A172 (cell line): ENCODE measurements around the gene KCNG4. TPM values are rescaled to one million over a fixed set of nuclear protein-coding genes. Genes with fewer than 3 reads are reported as not detected.

ENCODE experiments used
- DNase-seq: peaks from one replicate; pipeline ENCODE4 v3.0.0-alpha.2; 2015; ENCODE audit warnings: low spot score
- total RNA-seq: library from RNA; depleted of rRNA; stranded (reverse); fragments of >200 nt; shearing (Covaris generic); gene quantifications from 2 replicates; pipeline ENCODE4 v1.2.3, GENCODE V29; 2014

Gene KCNG4
- total RNA-seq, 1 experiment from 2014 or later: 0.02 TPM

DNA sequence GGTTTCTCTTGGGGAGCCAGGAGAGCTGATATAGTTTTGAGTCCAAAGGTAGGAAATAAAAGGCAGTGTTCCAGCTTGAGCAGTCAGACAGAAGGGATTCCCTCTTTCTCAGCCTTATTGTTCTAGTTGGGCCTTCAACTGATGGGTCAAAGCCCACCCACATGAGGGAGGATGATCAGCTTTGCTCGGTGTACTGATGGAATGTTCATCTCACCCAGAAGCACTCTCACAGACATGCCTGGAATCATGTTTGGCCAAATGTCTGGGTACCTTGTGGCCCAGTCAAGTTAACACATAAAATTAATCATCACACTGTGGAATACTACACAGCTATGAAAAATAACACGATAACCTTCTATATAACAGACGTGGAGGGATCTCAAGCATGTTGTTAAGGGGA lies 23.1 kb upstream of the KCNG4 start:
- DNase-seq: no peak

DNA sequence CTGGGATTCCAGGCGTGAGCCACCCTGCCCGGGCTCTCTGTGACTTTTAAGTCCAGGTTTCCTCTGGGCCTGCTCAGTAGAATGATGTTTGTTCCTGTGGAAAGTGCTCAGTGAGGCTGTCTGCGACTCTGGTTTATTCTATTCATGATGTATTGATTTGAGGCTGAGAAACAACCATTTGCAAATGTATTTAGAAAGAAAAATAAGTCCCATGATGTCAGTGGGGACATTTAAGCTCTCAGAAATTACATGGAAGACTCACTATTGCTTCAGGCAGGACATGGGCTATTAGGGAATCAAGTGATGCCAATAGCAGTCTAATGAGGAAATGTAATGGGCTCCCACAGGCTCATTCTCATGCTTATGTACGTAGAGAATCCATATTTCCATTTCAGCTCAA lies 22.2 kb upstream of the KCNG4 start:
- DNase-seq: no peak

DNA sequence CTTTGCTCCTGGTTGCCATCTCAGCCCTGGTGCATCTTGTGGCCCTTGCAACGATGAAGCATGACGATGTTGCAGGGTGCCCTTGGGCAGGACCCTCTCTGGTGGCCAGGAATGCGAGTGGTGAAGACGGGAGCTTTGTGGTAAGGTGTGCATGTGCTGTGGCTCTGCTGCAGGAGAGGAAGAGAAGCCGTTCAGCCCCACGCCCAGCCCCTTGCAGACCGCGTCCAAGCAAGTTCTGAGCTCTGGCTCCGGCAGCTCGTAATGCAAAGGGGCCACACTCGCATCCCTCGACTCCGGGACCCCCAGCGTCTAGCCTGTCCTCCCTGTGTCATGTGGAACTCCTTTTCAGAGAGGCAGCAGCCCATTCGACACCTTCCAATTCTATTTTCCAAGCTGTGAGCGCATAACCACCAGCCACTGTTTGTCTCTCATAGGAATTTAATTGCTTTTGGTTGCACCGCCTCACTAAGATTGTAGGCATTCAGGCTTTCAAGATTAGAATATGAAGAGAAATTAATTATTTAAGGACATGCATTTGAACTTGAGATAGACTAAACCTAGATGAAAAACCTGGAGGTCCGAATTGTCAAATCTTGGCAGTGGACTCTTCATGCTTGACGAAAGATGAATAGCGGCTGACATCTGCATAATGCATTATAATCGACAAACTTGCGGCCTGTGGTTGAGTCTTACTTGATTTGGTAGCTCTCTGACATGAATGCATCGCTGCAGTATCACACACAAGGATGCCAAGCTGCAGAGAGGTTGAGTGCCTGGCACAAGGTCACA lies 21.1 kb upstream of the KCNG4 start:
- DNase-seq: no peak

DNA sequence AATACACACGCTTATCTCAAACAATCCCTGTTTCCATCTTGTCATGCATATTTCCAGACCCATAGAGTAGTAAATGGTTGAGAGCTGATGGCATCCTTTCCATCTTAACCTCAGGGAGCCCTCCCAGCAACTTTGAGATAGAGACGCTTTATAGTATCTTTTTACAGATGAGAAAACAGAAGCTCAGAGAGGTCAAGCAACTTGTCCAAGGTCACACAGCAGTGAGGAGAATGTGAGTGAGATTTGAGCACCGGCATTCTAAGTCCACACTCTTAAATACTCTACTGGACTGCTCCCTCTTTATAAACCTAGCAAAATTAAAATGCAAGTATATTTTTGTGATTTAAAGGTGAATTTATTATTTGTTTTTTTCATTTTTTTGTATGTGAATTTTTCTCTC lies 19.9 kb upstream of the KCNG4 start:
- DNase-seq: no peak

DNA sequence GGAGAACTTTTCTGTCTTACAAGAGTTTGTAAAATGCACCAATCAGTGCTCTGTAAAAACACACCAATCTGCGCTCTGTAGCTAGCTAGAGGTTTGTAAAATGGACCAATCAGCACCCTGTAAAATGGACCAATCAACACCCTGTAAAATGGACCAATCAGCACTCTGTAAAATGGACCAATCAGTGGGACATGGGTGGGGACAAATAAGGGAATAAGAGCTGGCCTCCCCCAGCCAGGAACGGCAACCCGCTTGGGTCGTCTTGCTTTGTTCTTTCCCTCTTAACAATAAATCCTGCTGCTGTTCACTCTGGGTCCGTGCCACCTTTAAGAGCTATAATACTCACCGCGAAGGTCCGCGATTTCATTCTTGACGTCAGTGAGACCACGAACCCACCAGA lies 18.5 kb upstream of the KCNG4 start:
- DNase-seq: no peak

DNA sequence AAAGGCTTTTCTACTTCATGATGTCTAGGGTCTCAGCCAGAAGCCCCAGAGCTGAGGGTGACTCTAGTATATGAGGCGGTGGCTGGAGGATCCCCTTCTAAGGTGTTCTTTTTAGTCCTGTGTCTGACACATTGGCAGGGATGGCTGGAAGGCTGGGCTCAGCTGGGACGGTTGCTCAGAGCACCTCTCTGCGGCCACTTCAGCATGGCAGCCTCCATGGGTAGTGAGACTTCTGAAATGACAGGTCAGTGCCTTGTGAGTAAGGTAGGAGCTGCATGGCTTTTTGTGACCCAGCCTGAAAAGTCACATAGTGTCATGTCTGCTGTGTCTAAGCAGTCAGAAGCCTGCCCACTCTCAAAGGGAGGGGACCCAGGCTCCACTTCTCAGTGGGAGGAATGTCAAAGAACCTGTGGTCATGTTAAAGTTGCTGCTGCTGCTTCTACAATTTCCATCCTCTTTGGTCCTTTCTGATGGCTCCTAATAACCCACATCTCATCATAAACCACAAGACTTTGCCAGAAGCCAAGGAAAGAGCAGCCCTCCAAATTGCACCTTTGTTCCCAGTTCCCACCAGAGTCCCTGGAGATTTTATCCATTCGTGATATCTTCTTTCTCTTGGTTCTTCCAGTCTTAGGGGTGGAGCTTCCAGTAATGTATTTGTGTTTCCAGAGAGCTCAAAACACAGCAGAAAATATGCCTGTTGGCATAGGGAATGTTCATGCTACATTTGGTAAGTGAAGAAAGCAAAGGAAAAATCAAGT lies 15.4 kb upstream of the KCNG4 start:
- DNase-seq: no peak

DNA sequence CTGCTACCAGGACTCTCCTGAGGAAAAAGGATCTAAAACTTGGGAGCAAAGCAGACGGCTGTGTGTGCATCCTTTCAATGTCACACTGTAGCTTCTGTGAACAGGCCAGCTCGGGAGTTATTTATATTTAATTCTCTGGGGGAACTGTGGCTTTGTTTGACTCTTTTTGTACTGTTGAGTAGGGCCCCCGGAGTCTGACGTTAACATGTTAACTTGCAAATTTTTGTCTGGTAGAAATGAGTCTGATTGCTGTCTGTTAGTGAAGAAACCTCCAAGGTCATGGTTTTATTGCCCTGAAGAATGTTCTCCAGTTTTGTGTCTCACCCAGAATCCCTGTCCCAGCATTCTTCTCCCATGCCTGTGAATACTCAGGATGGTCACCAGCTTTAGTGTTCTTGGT lies 14.2 kb upstream of the KCNG4 start:
- DNase-seq: no peak

DNA sequence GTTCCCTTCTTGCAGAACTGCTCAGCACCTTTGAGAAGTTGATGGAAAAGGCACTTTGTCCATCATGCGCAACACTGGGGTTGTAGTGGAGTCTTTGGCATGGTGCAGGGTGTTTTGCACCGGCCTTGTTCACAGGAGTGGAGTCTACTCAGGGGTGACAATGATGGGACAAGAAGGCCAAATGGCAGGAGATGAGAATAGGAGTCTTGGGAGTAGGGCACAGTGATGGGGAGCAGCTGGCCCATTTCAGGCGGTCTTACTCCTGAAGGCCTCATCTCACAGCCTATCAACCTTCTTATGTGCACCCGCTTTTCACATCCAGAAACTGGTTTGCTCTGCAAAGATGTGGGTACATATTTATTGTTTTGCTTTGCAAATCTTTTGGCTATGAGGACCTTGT lies 13.4 kb upstream of the KCNG4 start:
- no peak for DNase-seq

DNA sequence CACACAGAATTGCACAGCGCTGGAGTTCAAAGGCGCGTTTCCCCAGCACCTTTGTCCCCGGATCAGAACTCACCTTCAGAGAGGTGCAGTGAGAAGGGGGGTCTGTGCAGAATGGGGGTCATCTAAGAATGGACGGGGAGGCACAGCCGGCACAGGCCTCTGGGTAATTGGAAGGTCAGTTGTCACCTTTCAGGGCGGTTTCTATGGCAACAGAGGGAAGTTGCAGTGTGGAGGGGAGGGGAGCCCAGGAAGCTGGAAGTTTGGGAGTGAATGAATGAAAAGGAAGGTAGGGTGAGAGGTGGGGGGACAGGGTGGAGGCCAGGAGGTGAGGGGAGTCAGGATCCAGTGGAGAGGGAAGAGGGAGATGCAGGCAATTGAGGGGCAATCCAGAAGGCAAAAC lies 12.4 kb upstream of the KCNG4 start:
- DNase-seq: no peak

DNA sequence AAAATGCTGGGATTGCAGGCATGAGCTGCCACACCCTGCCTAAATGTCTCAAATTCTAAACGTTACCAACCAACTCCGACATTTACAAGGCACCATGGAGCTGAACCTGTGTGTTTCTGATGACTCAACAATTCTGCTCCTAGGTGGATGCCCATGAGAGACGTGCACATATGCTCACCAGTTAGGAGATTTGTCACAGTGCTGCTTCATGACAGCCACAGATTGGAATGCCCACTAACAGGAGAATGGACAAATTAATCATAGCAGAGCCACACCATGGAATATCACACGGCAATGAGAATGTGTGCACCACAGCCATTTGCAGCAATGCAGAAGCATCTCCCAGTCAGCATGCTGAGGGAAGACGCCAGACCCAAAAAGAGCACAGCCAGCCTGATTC lies 8.0 kb upstream of the KCNG4 start:
- peak; percentile 69 for DNase-seq

DNA sequence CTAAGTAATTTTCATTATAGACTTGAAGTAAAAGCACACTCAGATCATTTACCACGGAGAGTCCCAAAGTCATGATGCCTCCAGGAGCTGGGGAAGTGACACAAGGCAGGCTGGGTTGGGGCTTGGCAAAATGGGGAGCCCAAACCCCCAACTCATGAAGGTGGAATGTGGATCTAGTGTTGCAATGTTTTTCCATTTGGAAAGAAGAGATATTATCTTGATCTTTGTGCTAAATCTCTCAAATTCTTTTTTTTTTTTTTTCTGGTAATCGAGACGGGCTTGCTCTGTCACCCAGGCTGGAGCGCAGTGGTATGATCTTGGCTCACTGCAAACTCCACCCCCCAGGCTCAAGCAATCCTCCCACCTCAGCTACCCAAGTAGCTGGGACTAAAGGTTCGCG lies 7.5 kb upstream of the KCNG4 start:
- DNase-seq: no peak

DNA sequence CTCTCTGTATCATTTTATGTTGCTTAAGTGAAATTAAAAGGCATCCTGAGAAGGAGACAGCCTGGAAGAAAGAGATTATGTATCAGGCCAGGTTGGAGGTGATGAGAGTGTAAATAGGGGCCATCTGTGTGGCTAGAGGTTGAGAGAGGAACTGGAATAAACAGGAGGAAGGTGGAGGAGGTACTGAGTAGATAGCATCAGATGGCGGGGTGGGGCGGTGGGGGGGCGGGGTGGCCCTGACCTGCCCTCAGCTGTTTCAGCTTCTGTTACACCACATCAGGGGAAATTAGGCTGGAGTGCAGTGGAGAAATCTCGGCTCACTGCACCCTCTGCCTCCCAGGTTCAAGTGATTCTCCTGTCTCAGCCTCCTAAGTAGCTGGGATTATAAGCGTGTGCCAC lies 6.9 kb upstream of the KCNG4 start:
- no peak for DNase-seq

DNA sequence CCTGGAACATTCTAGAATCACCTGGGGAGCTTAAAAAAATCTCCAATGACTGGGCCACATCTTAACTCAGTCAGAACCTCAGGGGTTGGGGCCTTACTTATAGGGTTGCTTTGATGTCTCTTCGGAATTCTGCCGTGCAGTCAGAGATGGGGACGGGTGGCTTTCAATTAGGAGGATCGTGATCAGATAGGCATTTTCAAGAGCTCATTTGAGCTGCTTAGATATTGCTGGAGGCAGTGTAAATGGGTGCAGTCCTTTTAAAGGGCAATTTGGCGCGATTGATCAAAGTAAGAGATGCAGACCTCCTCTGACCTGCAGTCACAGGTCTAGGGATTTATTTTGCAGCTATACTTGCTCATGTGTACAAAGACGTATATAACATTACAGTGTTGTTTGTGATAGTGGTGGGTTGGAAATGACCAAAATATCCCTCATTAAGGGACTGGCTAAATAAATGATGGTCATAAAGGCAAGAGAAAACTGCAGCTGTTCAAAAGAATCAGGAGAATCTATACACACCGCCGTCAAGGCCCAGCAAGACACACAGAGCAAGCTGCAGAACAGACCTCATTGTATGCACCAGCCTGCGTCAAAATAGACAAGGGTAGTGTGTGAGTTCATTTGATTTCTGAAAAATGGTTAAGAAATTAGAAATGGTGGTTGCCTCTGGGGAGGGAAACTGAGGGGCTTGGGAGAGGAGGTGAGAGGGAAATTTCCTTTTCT lies 6.3 kb upstream of the KCNG4 start:
- no peak for DNase-seq

DNA sequence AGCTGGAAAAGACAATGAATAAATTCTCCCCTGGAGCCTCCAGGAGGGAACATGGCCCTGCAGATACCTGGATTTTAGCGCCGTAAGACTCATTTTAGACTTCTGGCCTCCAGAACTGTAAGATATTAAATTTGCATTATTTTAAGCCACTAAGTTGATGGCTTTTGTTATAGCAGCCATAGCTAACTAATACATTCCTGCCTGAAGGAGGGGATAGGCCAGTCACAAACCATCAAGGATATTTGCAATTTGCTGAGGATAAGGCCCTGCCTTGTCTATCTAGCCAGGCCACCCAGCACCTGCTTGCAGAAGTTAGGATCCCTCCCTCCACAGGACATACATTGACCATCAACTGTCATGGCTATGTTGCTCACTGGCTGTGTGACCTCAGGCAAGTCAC lies 4.9 kb upstream of the KCNG4 start:
- DNase-seq: no peak

DNA sequence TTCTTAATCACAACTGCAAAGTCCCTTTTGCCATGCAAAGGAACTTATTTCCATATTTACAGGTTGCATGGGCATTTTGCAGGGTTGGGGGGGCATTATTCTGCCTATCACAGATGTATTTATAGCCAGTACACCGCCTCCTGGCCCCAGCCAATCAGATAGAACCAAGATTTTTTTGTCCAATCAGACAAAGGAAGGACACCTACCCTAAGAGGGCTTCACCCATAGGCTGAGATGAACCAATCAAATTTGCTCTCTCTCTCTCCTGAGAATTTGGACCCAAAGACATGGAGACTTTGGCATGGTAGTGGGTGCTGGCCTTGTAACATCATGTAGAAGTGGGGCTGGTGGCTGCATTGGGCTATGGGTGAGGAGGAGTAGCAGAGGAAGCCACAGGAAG lies 3.9 kb upstream of the KCNG4 start:
- DNase-seq: no peak

DNA sequence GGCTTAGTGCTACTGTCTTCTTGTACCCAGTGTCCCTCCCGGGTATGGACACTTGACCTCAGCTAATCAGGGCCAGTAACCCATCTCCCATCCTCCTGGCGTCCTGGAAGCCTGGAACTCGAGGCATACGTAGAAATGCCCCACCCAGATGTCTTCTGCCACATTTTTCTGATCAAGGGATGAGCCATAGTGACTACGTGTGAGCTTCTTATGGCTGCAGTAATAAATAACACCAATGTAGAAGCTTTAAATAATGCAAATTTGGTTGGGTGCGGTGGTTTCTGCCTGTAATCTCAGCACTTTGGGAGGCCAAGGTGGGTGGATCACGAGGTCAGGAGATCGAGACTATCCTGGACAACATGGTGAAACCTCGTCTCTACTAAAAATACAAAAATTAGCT lies 3.0 kb upstream of the KCNG4 start:
- no peak for DNase-seq

DNA sequence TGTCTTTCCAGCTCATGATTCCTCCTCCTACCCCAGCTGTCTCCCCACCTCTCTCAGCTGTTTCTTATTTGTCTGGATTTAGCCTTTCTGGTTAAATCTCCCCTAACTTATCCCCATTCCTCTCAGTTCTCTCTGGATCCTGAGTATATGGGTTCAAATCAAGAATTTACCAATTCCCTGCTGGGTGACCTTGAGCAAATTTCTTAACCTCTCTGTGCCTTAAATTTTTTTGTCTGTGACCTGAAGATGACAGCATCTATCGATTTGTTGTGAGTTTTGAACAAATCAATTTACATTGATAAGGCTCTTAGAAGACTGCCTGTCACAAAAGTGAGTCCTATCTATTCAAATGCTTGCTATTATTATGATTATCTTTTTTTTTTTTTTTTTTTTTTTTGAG lies 2.0 kb upstream of the KCNG4 start:
- DNase-seq: no peak

DNA sequence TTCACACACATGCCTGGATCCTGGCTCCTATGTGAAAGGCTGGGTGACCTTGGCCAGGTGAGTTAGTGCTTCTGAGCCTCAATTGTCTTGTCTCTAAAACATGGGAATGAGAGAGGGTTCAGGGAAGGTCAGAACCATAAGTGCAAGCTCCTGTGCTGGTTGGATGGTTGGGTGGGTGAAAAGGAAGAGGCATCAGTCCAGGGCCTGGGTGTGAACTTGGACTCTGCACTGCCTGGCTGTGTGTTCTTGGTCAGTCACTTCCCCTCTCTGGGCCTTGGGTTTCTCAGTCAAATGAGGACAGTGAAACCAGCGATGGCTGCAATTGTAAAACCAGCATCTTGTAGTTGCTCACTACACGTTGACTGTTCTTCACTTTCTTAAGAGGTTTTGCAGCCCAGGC lies 643 bp upstream of the KCNG4 start:
- DNase-seq: no peak

DNA sequence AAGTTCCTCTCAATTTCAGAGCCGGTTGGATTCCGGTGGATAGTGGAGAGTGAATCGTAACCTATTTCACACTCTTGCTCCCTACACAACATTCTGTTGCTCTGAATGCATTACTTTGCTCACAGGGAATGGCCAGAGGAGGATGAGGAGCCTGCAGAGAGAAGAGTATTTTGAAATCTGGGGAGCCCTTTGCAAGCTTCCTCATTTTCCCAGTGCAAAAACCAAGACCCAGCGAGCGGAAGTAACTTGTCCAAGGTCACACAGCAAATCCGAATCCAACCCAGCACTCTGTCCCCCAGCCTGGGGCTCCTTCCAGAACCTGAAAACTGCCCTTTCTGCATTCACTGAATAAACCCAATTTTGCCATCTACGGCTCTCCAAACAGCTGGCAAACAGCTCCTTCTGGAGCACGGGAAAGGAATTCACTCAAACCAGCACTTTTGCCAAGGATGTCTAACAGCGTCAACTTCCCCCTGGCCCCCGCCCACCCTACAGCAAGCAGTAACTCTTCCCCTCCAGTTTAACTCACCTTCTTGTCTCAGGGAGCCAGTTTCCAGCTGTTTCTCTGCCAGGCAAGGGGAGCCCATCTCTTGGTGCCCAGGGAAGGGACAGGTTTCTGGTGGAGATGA lies 557 bp downstream of the KCNG4 start:
- no peak for DNase-seq

DNA sequence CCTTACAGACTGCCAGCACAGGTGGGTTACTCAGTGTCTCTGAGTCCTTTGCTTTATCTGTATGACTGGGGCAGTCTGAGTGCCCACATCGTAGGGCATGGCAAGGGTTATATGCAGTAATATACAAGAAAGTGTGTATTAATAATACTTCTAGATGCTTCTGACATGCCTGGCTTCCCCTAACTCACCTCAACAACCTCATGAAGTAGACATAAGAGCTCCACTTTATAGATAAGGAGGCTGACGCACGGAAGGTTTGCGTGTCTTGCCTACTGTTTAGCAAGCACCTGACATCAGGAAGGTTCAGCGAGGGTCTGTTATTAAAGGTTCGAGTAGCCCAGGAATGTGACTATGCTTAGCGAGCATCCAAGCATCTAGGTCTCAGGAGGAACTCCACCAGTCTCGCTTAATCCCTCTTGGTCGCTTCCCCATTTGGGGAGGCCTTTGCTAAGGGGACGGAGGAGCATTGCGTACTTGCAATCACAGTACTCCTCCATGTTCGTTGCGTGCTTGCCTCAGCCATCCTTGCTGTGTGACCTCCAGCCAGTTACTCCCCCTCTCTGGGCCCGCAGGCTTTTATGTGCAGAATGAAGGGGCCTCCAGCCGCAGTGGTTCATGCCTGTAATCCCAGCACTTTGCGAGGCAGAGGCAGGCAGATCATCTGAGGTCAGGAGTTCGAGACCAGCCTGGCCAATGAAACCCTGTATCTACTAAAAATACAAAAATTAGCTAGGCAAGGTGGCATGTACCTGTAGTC lies 1.6 kb downstream of the KCNG4 start:
- no peak for DNase-seq

DNA sequence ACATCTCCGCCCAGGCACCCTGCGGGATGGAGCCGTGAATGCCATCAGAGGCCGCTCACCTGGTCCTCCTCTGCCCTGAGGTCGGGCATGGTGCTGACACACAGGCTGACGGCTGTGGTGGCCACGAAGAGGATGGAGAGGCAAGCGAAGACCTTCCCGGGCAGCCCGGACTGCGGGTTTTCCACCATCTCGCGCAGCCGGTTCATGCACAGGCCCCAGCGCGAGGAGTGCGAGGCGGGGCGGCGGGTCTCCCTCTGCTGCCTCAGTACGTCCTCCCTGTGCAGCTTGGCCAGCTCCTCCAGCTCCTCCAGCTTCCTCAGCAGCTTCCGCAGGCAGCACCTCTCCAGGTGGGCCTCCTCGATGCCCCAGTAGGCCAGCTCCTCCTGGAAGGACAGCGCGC lies 3.1 kb downstream of the KCNG4 start:
- no peak for DNase-seq
